GM21723 (cell line): Measurements from ENCODE around the gene OTUB1.

Experiments used
- ATAC-seq: cut with Tn5 transposase; IDR thresholded peaks from one replicate; pipeline ENCODE4 v1.9.1; 2021; ENCODE audit warnings: mild to moderate bottlenecking, moderate library complexity; ENCODE audit not compliant: unreplicated experiment

Gene OTUB1

DNA sequence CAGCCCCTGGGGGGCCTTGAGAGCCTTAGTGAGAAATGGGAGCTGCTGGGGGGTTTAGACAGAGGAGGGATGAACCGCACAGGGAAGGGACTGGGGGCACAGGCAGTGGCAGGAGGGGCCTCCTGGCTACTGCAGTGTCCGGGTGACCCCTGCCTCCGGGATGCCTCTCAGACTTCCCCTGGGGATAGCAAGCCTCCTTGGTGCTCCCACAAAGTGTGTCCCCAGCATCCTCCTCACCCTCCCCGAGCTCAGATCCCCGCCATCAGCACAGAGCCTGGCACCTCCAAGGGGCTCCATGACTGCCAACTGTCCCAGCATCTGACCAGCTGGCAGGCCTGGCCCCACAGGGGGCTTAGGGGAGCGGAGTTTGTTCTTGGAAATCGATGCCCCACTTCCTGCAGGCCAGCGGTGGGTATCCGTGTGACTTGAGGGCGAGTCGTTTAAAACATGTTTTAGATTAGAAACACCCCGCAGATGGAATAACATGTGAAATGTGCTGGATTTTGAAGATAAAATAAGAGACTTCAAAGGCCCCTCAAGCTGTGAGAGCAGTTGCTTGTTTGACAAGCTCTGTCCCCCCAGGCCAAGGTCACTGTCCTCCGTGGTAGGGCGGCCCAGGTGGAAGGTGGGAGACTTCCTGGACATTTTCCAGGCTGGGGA, 36.0 kb downstream of the OTUB1 start:
- ATAC-seq = no peak

DNA sequence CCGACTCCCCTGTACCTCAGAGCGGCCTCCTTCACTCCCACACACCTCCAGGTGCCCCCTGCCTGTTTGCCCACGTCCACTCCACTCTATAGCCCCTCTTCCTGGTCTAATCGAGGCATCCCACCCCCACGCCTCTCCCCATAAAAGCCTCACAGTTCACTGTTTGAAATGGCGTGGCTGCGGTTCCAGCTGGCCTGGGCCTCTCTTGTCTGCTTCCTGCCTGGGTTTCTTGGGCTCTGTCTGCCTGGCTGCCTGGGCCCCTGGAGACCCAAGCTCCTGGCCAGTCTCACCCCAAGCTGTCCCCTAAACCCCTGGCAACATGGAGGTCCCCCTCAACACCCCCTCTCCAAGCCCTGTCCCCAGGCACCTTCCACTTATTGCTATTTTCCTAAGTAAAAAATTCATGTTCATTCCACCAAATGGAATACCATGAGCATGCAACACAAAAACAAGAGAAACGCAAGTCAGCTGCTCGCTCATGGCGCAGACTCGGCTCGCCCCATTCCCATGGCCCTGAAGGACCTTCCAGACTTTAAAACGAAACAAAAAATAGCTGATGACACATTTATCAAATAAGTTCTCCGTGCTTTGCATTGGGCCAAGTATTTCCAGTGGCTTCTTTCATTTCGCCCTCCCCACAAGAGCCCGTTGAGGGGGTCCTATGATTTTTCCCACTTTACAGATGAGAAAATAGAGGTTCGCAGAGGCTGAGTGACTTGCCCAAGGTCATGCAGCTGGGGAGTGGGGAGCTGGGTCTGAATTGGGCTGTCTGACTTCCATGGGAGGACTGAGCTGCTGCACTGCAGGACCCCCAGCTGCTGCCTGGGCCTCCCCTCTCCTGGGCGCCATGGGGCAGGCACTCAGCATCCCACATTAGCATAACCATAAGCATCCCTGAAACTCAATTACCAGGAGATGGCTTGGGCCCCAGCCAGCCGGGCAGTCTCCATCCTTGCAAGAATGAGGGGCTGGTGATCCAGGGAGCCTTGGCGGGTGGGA, 37.8 kb downstream of the OTUB1 start:
- no peak for ATAC-seq

DNA sequence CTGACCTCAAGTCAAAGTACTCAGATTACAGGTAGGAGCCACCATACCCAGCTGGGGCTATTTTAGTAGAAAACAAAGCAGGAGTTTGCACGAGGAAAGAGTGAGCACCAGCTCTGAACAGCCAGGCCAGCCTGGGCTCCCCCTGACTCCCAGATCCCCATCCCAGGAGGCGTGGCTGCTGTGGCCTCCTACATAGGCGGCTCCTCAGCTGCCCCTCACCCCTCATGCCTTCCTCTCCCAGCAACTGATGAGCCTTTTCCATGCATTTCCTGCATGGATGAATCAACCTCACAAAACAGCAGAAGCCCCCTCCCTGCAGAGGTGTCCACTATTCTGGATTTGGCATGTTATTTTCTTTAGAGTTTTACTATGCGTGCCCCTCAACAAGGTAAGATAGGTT, 39.0 kb downstream of the OTUB1 start:
- ATAC-seq = no peak

DNA sequence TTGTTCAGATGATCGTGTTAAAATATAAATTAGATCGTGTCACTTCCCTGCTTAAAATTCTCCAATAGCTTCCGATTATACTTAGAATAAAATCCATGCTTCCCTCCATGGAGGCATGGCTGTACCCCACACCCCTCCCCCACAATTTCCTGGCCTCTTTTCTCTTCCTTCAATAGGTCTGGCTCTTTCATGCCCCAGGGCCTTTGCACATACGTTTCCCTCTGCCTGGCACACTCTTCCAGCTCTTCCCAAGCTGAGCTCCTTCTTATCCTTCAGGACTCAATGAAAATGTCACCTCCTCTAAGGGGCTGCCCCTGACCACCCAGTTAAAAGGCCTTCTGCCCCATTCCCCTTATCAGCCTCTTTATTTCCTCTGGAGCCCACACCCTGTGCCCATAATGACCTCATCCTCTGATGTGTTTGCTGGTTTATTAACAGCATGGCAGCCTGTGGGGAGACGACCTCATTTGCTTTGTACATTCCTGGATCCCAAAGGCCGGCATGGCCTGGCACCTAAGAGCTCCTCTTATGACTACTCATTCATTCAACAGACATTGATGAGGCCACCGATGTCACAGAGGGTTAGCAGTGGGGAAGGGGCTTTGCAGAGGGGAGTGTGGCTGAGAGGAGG, 40.5 kb downstream of the OTUB1 start:
- ATAC-seq = no peak

DNA sequence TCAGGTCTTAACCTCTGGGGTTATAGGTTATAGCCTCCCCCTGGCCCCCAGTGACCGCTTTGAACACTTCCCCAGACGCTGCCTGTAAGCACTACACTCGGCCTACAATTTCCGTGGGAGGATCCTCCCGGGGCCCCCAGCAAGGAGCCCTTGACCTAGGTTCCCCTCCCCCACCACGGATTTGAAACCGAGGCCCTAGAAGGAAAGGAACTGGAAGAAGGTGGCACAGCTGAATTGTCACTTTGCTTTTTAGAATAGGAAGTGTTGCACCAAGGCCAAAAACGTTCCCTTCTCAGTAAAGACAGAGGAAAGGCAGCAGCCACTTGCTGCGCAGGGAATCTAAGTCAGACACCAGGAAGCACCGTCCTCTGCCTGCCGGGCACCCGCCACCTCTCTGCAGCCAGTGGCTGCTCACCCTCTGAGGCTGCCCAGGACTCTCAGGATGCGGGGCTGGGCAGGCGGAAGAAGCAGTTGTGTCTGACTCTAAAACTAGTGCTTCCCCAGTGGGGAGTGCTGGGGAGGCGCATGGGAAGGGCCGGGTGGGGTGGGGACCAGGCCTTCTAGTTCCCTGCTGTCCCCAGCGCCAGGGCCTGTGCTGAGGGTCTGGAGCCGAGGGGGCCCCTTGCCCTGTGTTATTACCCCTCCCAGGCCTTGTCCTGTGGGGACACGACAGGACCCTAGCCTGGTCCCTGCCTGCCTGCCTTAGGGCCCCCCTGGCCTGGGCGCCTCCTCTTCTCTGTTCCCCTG, 41.6 kb downstream of the OTUB1 start:
- no peak for ATAC-seq

DNA sequence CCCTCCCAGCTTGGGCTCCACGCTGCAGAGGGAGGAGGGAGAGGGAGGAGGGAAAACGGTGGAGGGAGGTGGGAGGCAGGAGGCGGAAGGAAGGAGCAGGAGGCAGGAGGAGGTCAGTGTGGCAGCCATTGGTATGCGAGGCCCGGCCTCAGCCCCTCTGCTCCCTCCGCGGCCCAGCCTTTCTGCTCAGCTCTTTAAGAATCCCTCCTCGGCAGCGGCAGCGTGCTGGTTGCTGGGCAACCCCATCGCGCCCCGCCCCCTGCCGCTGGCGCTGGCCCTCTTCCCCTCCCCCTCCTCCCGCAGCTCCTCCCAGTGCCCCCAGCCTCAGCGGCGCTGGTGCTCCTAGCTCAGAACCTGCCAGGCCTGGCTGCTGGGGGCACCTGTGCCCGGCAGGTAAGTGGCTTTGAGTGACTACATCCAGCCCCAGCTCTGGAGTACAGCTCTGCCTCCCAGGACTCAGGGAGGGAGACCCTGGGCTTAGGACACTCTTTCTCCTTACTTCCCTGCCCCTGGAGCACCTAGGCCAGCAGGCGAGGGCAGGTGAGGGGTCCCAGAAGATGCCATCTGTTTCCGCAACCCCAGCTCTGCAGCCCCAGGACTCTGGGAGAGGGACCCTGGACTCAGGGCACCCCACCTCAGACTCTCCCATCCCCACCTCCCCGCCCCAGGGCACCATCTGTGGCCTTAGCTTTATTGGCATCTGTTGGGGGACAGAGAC, 42.3 kb downstream of the OTUB1 start:
- no peak for ATAC-seq

DNA sequence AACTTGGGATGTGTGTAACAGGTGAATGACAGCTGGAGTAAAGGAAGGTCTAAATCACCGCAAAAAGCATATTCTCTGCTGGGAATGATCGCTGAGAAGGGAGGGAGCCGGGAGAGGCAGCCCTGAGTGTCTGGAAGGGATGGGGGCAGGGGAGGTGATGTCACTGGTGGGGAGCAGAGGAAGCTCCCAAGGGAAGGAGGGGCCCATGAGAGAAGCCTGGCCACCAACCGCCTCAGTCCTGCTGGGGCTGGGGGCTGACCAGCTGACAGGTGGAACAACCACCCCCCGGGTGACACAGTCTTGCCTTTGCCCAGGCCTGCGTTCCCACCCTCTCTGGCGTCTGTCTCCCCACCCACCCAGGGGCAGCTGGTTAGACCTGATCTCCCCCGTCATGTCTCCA, 43.5 kb downstream of the OTUB1 start:
- no peak for ATAC-seq

DNA sequence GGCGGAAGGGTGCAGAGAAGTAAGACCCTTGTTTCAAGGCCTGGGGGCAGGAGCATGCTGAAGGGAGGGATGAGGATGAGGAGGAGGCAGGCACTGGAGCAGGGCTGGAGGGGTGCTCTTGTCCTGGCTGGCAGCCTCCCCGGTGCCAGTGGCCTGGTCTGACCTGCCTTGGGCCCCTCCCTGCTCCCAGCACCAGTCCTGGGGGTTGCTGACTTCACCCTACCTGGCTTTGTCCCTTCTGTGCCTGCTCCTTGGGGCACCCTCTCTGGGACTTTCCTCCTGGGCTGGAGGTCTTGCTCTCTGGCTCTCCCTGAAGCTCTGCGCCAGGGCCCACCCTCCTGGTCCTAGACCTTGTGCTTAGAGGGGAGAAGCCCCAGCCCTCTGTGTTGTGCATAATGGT, 44.8 kb downstream of the OTUB1 start:
- ATAC-seq = no peak

DNA sequence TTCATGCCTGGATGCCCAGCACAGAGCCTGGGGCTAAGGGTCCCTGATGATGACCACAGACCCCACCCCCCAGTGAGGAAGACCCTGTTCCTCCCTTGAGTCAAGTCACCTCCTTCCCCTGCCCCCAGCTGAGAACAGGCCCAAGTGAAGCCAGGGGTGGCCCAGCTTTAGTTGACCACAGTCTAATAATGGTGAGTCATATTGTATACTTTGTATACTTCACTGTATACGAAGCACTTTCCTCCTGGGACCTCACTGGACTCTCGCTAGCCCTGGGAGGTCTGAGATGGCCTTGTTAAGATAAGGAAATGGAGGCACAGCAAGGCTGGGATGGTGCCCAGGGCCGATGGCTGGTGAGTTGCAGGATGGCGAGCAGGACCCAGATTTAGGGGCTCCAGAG, 45.8 kb downstream of the OTUB1 start:
- ATAC-seq = no peak

DNA sequence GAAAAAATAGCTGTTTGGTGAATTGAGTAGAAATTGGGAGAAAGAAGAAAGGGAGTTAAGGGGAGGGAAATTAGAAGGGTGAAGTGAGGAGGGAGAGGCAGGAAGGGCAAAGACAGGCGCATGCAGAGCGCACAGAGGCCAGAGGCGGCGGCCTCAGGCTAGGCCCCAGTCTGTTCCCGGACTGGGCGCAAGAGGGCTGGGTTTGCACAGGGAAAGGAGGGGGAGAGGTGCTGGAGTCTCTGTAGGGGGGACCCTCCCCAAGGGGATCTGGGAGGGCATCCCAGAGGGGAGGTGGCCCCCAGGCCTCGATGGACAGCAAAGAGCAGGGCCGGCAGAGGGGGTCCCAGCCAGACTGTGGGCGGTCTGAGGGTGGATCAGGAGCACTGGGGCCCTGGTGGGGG, 48.2 kb downstream of the OTUB1 start:
- ATAC-seq = no peak

DNA sequence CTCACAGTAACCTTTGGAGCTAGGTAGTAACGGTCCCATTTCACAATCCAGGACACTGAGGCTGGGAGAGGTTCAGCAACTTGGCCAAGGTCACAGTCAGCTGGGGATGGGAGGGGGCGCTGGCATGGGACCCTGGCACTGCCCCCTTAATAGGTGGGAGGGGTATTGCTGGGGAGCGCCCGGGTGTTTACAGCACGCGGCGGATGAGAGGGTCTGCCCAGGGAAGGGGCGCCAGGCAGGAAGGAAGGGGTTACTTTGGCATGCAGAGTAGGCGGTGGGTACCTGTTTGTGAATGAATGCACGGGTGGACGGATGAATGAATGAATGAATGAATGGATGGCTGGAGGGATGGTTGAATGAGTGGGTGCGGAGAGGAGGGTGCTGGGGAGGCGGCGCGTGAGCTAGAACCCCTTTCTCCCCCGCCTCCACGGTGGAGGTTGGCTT, 48.9 kb downstream of the OTUB1 start:
- ATAC-seq = no peak

DNA sequence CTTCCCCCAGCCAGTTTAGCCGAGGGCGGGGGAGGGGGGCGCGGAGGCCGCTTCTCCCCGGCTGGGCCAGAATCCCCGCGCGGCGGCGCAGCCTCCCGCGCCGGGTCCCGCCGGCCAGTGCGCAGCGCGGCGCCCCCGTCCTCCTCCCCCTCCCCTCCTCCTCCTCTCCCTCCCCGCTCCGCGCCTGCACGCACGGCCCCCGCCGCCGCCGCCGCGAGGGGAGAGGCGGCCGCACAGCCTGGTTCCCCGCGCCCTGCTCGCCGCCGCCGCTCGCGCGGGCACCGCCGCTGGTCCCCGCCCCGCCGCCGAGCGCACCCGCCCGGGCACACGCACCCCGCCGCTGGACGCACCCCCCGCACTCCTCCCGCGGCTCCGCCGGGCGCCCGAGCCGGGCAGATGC, 49.3 kb downstream of the OTUB1 start, which contains the start of gene FLRT1:
TSS of gene FLRT1 (plus strand) at position 356 of the 400 bp plus-strand sequence. CDS start 80,337 bp downstream, outside the sequence.
- ATAC-seq = no peak

DNA sequence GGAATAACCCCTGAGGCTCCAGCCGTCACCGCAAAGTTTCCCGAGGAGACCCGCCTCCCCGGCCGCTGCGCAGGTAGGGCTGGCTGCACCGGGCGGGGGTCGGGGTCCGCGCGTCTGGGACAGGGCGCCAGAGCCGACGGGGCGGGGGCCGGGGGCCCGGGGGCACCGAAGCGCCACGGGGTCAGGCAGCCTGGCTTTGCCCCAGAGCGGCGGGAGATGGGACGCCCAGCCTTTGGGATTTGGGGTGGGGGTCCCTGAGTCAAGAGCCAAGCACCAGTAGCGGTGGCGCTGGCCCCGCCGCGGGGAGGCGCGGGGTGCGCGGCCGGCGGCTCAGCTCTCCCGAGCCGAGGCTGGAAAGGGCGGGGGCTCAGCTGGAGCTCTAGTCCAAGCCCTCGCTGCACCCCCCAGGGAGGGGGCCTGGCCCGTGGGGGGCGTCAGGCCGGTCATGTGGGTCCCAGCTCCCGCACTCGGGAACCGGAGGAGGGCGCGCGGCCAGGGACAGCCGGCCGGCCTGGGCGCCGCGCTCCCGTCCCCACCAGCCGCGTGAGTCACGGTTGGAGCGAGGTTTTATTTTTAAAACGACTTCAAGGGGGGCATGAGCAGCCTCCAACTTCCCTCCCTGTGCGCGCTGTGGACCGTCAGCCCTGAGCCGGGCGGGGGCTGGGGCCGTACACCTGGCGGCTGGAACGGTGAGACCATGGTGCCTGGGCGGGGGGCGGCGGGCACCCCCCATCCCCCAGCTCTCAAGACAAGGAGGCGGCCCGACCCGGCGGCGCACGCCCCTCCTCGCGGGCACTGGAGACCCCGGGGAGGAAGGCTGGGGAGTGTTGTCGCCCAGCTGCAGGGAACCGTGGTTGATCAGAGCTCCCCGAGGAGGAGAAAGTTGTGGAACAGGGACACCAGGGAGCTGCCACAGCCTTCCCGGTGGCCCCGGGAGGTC, 50.1 kb downstream of the OTUB1 start:
- ATAC-seq = no peak

DNA sequence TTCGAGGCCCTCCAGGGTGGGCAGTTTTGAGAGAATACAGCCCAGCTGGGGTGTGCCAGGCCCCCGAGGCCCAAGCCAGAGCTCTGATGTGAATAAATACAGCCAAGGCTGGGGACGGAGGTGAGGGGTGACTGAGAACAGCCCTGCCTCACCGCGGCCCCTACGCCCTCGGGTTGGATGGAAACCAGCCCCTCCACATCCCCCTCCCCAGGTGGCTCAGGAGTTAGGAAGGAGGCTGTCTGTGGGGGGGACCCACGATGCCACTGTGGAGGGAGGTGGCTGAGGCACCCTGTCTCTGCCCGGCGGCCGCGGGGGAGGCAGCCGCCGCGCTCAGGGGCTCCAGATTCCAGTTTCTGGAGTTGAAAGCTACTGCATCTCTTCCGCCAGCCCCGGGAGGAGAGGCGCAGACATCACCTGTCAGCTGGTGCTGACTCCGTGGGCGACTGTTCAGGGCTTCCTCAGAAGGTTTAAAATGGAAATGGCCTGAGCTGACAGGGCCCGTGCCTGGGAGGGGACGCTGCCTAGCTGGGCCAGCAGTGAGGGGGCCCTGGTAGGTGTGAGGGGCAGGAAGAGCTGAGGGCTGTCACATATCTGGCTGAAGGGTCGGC, 50.9 kb downstream of the OTUB1 start:
- ATAC-seq = no peak

DNA sequence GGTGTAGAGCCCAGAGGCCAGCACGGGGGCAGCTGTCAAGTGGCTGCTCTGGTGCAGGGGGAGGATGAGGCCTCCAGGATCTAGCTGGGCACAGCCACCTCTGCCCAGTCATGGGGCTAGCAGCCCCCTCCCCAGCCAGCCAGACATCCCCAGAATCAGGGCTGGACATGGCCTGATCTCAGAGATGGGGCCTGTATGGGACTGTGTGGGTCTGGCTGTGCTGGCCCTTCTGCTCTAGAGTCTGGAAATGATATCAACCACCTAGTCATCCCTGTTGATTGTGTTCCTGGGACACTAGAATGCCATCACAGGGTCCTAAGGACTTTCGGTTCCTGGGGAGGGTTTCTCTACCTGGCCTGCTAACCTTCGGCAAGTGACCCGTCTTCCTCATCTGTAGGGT, 52.3 kb downstream of the OTUB1 start:
- ATAC-seq = no peak

DNA sequence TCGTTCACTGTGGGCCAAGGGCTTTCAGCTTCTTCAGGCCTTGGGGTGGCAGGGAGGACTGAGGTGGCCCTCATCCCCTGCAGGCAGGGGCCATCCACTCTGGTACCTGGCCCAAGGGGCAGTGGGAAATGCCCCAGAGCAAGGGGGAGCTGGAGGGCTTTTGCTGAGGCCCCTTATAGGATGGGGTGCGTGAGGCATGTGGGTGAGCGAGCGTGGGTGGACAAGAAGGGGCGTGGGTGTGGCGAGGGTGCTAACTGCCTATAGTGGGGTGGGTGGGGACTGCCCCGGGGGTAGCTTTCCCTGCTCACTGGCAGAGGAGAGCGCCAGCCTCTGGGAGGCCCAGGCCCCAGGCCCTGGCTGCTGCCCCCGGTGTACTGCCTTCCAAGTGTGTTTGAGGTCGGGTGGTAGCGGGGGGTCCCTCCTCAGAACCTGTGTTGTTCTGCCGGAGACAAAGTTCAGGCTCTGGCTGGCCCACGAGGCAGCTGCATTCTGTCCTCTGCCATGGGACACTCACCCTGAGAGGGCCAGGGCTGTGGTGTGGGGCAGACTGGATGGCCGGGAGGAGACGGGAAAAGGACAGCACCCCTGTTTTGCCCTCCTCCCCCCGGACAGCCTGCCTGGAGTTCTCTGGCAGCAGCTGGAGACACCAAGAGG, 52.9 kb downstream of the OTUB1 start:
- no peak for ATAC-seq

DNA sequence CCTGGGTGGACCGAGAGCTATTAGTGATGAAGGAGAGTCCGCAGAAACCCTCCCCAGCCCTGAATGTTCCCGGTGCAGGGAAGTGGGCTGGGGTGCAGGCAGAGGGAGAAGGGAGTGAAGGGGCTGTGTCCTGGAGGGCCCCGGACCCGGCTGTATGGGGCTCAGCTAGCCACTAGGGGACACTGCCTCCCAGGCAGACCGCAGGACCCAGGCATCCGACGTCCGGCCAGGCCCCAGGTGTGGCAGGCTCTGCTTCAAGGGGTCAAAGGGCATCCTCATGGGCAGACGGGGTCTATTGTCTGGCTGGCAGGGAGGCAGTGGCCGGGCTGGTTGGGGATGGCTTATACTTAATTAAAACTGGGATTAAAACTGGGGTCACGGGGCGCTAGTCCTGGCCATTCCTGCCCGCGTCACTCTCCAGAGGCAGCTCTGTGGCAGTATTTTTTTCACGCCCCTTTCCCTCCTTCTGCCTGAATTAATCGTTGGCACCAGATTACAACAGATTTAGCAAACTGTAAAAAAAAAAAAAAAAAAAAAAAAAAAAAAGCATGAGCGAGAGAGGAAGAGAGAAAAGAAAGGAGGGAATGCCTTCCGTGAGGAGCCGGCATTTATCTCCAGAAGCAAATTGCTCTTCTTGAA, 54.6 kb downstream of the OTUB1 start:
- no peak for ATAC-seq

DNA sequence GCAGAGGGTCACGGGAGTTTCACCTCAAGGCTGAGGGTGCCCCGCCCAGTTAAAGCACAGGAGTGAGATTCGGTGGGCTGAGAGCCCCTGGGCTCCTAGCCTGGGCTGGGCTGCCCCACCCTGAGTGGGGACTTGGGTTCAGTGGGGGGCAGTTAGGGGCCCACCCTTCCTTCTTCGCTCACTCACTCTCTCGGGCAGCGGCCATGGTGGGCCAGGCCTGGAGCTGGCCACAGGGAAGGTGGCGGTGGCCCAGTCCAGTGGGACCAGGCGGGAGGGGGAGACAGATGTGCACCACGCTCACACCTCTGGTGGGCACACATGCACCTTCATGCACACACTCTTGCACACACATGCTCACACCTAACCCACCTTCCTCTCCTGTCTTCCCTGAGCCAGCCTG, 55.6 kb downstream of the OTUB1 start:
- no peak for ATAC-seq
